HepG2 (cell line): ENCODE results near the gene ARHGEF38. TPM values are rescaled to one million over a fixed set of nuclear protein-coding genes. Genes with fewer than 3 reads are reported as not detected.

Experiments
- ATAC-seq: fragments of 200-7000 bp; cut with Tn5 transposase; 3 replicates; pipeline ENCODE4 v1.9.1; 2020; ENCODE audit warnings: mild to moderate bottlenecking, moderate library complexity
- BruUV-seq: library from RNA; stranded (reverse); fragments of 400-500 nt; replicated peaks from 2 replicates; lab custom pipeline; 2021; lab: Mats Ljungman, UMichigan
- CTCF ChIA-PET: fragments of 300-600 bp; formaldehyde crosslinking; extraction: SDS; loops from one replicate; lab custom pipeline; 2021; ENCODE audit warnings: low total read pairs, inconsistent platforms, low intra/inter-chr PET ratio; lab: Yijun Ruan, JAX
- POLR2A ChIA-PET: fragments of 350-600 bp; sonication (Branson Sonifier 250); formaldehyde crosslinking; loops from one replicate; lab custom pipeline; 2020; ENCODE audit warnings: antibody characterized with exemption, inconsistent platforms; lab: Yijun Ruan, JAX
- DNase-seq: peaks from one replicate; pipeline ENCODE4 v3.0.0-alpha.2; 2015; ENCODE audit warnings: low spot score
- FAIRE-seq: peaks from 3 replicates; lab custom pipeline; 2011; peaks lifted over from hg19 to GRCh38; lab: Jason Lieb, UNC
- H2AFZ ChIP-seq: one replicate; pipeline ENCODE4 v1.6.1; 2011; ENCODE audit warnings: low read length, inconsistent platforms
- H3K27ac ChIP-seq: fragments of 300-600 bp; 3 replicates; pipeline ENCODE4 v1.8.0; 2011; ENCODE audit warnings: mixed run types, mild to moderate bottlenecking, mixed read lengths, low read length, inconsistent platforms; ENCODE audit not compliant: insufficient read depth; ENCODE audit errors: extremely low read length
- H3K27me3 ChIP-seq, 2 experiments: fragments of 200-600 bp in 1 of 2; 2 replicates in 1 of 2; 3 replicates in 1 of 2; pipeline versions ENCODE4 v1.6.0 to v1.8.0; 2011; ENCODE audit warnings: low read length in 2 of 2, mild to moderate bottlenecking in 2 of 2, moderate library complexity in 2 of 2, inconsistent platforms in 1 of 2; ENCODE audit not compliant: insufficient read depth in 2 of 2, control insufficient read depth in 1 of 2
- H3K36me3 ChIP-seq, 2 experiments: fragments of 200-600 bp in 1 of 2; replicated peaks in 1 of 2; 2 replicates in 1 of 2; 3 replicates in 1 of 2; pipeline versions ENCODE4 v1.5.1 to v1.8.0; 2011; ENCODE audit warnings: low read length in 2 of 2, inconsistent platforms in 1 of 2; ENCODE audit not compliant: insufficient read depth in 2 of 2, control insufficient read depth in 1 of 2
- H3K4me1 ChIP-seq: 2 replicates; pipeline ENCODE4 v1.5.1; 2012; ENCODE audit warnings: low read length, inconsistent platforms; ENCODE audit not compliant: insufficient read depth
- H3K4me2 ChIP-seq: 2 replicates; pipeline ENCODE4 v1.6.0; 2011; ENCODE audit warnings: low read depth, low read length, inconsistent platforms
- H3K4me3 ChIP-seq, 3 experiments: fragments of 200-600 bp in 1 of 3; sonication (generic), shearing (Covaris generic) in 1 of 3; replicated peaks in 1 of 3; 2 replicates each; pipeline ENCODE4 v1.5.1; 2011 to 2016; ENCODE audit warnings: low read length in 3 of 3, inconsistent platforms in 2 of 3, low read depth in 2 of 3, mild to moderate bottlenecking in 2 of 3, control low read depth in 1 of 3, mixed read lengths in 1 of 3; ENCODE audit not compliant: insufficient read depth in 1 of 3
- H3K79me2 ChIP-seq: one replicate; pipeline ENCODE4 v1.6.1; 2011; ENCODE audit warnings: low read length, inconsistent platforms; ENCODE audit not compliant: insufficient read depth
- H3K9ac ChIP-seq: 2 replicates; pipeline ENCODE4 v1.6.0; 2011; ENCODE audit warnings: mild to moderate bottlenecking, low read depth, low read length, inconsistent platforms; ENCODE audit not compliant: insufficient read depth
- H3K9me3 ChIP-seq: 2 replicates; pipeline ENCODE4 v1.5.1; 2012; ENCODE audit warnings: mild to moderate bottlenecking, low read length
- H4K20me1 ChIP-seq: 2 replicates; pipeline ENCODE4 v1.6.0; 2011; ENCODE audit warnings: inconsistent platforms, mild to moderate bottlenecking, low read length, moderate library complexity; ENCODE audit not compliant: insufficient read depth
- DMTF1 ChIP-seq: sonication (generic); formaldehyde crosslinking; IDR thresholded peaks from 2 replicates; pipeline ENCODE4 v1.4.0; 2020; ENCODE audit warnings: mild to moderate bottlenecking, missing genetic modification reagents
- HDAC6 ChIP-seq: fragments of 200-600 bp; sonication (generic); IDR thresholded peaks from 2 replicates; pipeline ENCODE4 v1.7.0; 2017; ENCODE audit warnings: mild to moderate bottlenecking, antibody characterized with exemption, low read length, low read depth
- HES4 ChIP-seq: sonication (generic); formaldehyde crosslinking; IDR thresholded peaks from 2 replicates; pipeline ENCODE4 v1.9.0; 2021; ENCODE audit warnings: mild to moderate bottlenecking, missing genetic modification reagents, borderline replicate concordance
- KAT7 ChIP-seq: IDR thresholded peaks from 2 replicates; pipeline ENCODE4 v1.6.1; 2018; ENCODE audit warnings: borderline replicate concordance, missing compliant biosample characterization
- MAZ ChIP-seq, 2 experiments: sonication (generic) in 1 of 2; formaldehyde crosslinking in 1 of 2; IDR thresholded peaks; 2 replicates each; pipeline versions ENCODE4 v1.5.0 to v1.6.1; 2012 to 2020; ENCODE audit warnings: low read depth in 2 of 2, mild to moderate bottlenecking in 2 of 2, borderline replicate concordance in 1 of 2, improper control_type of control experiment in 1 of 2, low read length in 1 of 2, missing genetic modification reagents in 1 of 2, moderate library complexity in 1 of 2
- MYNN ChIP-seq: sonication (generic); formaldehyde crosslinking; IDR thresholded peaks from 2 replicates; pipeline ENCODE4 v1.4.0; 2020; ENCODE audit warnings: mild to moderate bottlenecking, low read depth, missing genetic modification reagents
- NRL ChIP-seq: sonication (generic); formaldehyde crosslinking; IDR thresholded peaks from 2 replicates; pipeline ENCODE4 v1.5.0; 2020; ENCODE audit warnings: missing genetic modification reagents, mild to moderate bottlenecking, moderate library complexity, borderline replicate concordance
- RXRB ChIP-seq: IDR thresholded peaks from 2 replicates; pipeline ENCODE4 v1.6.1; 2016; ENCODE audit warnings: borderline replicate concordance, missing genetic modification reagents, missing compliant biosample characterization
- SIN3A ChIP-seq: IDR thresholded peaks from 2 replicates; pipeline ENCODE4 v1.6.1; 2011; ENCODE audit warnings: low read depth, mild to moderate bottlenecking, control low read depth, low read length, borderline replicate concordance
- SMAD3 ChIP-seq: sonication (generic); formaldehyde crosslinking; IDR thresholded peaks from 2 replicates; pipeline ENCODE4 v1.4.0; 2020; ENCODE audit warnings: missing genetic modification reagents
- TBX3 ChIP-seq: fragments of 450-650 bp; IDR thresholded peaks from 2 replicates; pipeline ENCODE4 v1.6.1; 2017; ENCODE audit warnings: antibody characterized with exemption, mild to moderate bottlenecking, inconsistent platforms, borderline replicate concordance
- ZFP90 ChIP-seq: sonication (generic); formaldehyde crosslinking; IDR thresholded peaks from 2 replicates; pipeline ENCODE4 v1.8.0; 2022; ENCODE audit warnings: missing genetic modification reagents, mild to moderate bottlenecking, inconsistent platforms, borderline replicate concordance
- ZKSCAN1 ChIP-seq: fragments of 150-350 bp; IDR thresholded peaks from 2 replicates; pipeline ENCODE4 v1.6.1; 2014; ENCODE audit warnings: low read length
- ZNF615 ChIP-seq: sonication (generic); formaldehyde crosslinking; IDR thresholded peaks from 2 replicates; pipeline ENCODE4 v1.5.0; 2020; ENCODE audit warnings: mild to moderate bottlenecking, missing genetic modification reagents, borderline replicate concordance
- ZNF619 ChIP-seq: sonication (generic); formaldehyde crosslinking; IDR thresholded peaks from 2 replicates; pipeline ENCODE4 v1.4.0; 2020; ENCODE audit warnings: mild to moderate bottlenecking, missing genetic modification reagents
- ZNF839 ChIP-seq: sonication (generic); formaldehyde crosslinking; IDR thresholded peaks from 2 replicates; pipeline ENCODE4 v1.4.0; 2020; ENCODE audit warnings: missing genetic modification reagents, mild to moderate bottlenecking, borderline replicate concordance
- WGBS: methylation state at CpG from one replicate; pipeline ENCODE4 v1.1.6; 2017; ENCODE audit warnings: low lambda C conversion rate; 5-methylcytosine and 5-hydroxymethylcytosine counted together
- in situ Hi-C: cut with HindIII; loops from 2 replicates; pipeline ENCODE4 v1.10.0; 2017; ENCODE audit warnings: low pct_unique_long_range_greater_than_20kb; ENCODE audit not compliant: extremely low pct_ligation_motif_present
- intact Hi-C: fragments of 100-400 bp; cut with micrococcal nuclease; formaldehyde crosslinking; loops from one replicate; pipeline ENCODE4 v1.10.0; 2022; ENCODE audit not compliant: unreplicated experiment
- polyA plus RNA-seq, 8 experiments: library from polyadenylated mRNA; depleted of rRNA in 3 of 8; stranded (reverse) in 7 of 8; unstranded in 1 of 8; fragments of >200 nt; fragmentation: Illumina TruSeq in 4 of 8; extraction: Trizol in 4 of 8; gene quantifications; 2 replicates each; pipeline versions ENCODE4 v1.2.1 to v1.2.3, GENCODE V29; 2011 to 2016; ENCODE audit warnings: low read depth in 4 of 8, missing spikeins in 1 of 8, mixed read lengths in 1 of 8; ENCODE audit not compliant: insufficient read depth in 1 of 8
- total RNA-seq, 5 experiments: library from RNA; depleted of rRNA; stranded (reverse); fragments of >200 nt; fragmentation: Illumina TruSeq; extraction: Trizol; gene quantifications; 2 replicates each; pipeline ENCODE4 v1.2.3, GENCODE V29; 2016; ENCODE audit warnings: low read depth in 1 of 5
- TF ChIP-seq, protein P1 (sequence below): sonication (generic); formaldehyde crosslinking; IDR thresholded peaks from 2 replicates; pipeline ENCODE4 v1.8.0; 2022; ENCODE audit warnings: mild to moderate bottlenecking, missing genetic modification reagents; ENCODE audit not compliant: insufficient replicate concordance

Gene ARHGEF38
- total and polyA plus RNA-seq, 2 of the 13 experiments (the other 11 are each of a cell fraction or from before 2014, with no cell fraction given) = not detected

DNA sequence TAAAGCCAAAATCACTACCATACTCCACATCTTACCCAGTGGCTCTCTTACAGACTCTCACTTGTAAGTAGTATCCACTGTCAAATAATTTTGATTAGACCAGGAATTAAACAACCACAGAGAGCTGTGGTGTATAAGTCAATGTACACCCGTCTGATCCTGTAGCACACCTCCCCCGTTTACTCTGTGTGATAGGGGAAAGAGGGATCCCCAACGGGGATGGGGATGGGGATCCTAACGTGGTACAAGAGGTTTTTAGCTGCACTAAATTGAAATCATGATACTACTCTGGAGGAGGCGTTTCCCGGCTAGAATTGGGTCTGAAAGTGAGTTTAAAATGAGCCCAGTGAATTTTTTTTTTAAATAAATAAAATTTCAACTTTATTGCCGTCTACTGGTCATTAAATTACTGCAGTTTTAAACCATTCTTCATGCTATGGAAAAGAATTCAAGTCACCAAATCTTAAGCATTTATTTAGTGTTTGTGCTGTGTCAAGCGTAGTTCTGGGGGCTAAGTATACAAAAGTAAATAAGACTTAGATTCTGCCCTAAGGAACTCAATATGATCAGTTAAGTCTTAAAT, 79.5 kb downstream of the ARHGEF38 start:
- intact Hi-C loops (no loop called here), in situ Hi-C loops (no loop called here)
- H3K4me3 ChIP-seq = no peak overlapping the region
- ChIA-PET POLR2A (no interaction called here), CTCF (interaction anchor here (1.3 kb wide), 1 partner anchor 111 kb away, joined by 4 read pairs; no protein-coding TSS in a partner anchor)
- WGBS = 19% methylated on average over 8 of the region's 8 CpGs
- H3K4me2 ChIP-seq = no peak overlapping the region
- BruUV-seq = no TSS peak
- no peaks in the 10 kb centered on the region for H3K9me3 ChIP-seq
- no peak overlapping the region for H3K9ac ChIP-seq
- H3K79me2 ChIP-seq = no peaks in the 10 kb centered on the region
- H3K4me1 ChIP-seq = no peaks in the 10 kb centered on the region
- FAIRE-seq (no peak), ATAC-seq (no peak), DNase-seq (no peak)
- no peak overlapping the region for H3K27ac ChIP-seq
- no peaks in the 10 kb centered on the region for H4K20me1 ChIP-seq
- TF ChIP-seq KAT7 = no peak
- TF ChIP-seq ZNF619 = no peak
- TF ChIP-seq ZFP90 (CRISPR knock-in tag) = no peak
- TF ChIP-seq NRL (CRISPR knock-in tag) = no peak
- no peak for TF ChIP-seq ZNF839
- TF ChIP-seq SIN3A = no peak
- TF ChIP-seq RXRB (CRISPR knock-in tag) = no peak
- no peak for TF ChIP-seq SMAD3 (CRISPR knock-in tag)
- no peak for TF ChIP-seq TBX3
- TF ChIP-seq, protein P1, sequence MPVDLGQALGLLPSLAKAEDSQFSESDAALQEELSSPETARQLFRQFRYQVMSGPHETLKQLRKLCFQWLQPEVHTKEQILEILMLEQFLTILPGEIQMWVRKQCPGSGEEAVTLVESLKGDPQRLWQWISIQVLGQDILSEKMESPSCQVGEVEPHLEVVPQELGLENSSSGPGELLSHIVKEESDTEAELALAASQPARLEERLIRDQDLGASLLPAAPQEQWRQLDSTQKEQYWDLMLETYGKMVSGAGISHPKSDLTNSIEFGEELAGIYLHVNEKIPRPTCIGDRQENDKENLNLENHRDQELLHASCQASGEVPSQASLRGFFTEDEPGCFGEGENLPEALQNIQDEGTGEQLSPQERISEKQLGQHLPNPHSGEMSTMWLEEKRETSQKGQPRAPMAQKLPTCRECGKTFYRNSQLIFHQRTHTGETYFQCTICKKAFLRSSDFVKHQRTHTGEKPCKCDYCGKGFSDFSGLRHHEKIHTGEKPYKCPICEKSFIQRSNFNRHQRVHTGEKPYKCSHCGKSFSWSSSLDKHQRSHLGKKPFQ (CRISPR knock-in tag) = no peak
- no peak for TF ChIP-seq ZNF615
- no peak for TF ChIP-seq MAZ (IDR thresholded peaks at IDR 0.05; ENCODE audit: borderline replicate concordance, low read depth, low read length)
- no peak for TF ChIP-seq MAZ (CRISPR knock-in tag; IDR thresholded peaks at IDR 0.05; ENCODE audit: low read depth)
- no peak for TF ChIP-seq ZKSCAN1
- TF ChIP-seq MYNN (CRISPR knock-in tag) = no peak
- TF ChIP-seq DMTF1 (CRISPR knock-in tag) = no peak
- TF ChIP-seq HDAC6 = no peak
- no peak for TF ChIP-seq HES4 (CRISPR knock-in tag)
- TF ChIP-seq, all 625 proteins: peak for 0
- Histone ChIP-seq H2AFZ (no peak overlapping the region), H3K36me3 (no peaks in the 10 kb centered on the region), H3K27me3 (peaks cover 0 to 4% of the 10 kb centered on the region in 2 experiments; a peak in 1 of 5 replicates)
